ENCODE data around the gene PNMT. TPM values are rescaled to one million over a fixed set of nuclear protein-coding genes. Genes with fewer than 3 reads are reported as not detected.

The PNMT gene
- total and polyA plus RNA-seq, 2 donors (not counting 1 experiment from before 2014, with no cell fraction given): 0.13 to 0.76 TPM

DNA sequence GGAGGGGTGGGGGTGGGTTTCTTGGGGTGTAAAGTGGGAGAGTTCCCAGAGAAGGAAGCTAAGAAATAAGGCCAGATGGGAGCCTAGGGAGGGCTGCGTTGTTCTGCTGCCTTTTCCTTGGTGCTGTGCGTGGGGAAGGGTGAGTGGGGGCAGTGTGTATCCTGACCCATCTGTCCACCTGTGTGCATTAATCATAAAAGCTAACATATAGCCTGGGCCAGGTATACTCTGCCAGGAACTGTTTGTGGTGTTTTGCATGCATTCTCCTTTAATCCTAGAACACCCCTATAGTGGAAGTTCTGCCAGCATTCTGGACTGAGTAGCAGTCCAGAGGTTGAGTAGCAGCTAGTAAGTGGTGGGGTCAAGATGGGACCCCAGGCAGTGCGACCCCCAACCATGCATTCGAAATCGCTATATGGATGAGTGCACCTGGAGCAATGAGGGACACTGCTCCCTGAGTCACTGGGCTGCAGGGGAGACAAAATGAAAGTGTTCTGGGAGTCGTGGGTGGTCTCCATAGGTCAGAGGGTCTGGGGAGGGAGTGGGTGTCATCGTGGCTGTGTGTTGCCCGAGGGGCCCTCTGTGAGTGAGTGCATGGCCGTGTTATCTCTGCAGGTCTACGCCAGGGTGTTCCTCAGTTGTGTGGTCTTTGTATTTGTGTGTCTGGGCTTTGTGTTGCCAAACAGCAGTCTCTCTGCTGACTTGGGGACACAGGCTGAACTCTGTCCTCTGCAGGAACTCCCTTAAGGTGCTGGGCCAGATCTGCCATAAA lies 32.9 kb downstream of the PNMT start:
- DNase-seq (no peak), ATAC-seq (ENCODE audit: low read depth) (no peak)
- H3K4me1 Mint-ChIP-seq: peaks cover 11% of the 10 kb centered on the region
- no peak overlapping the region for H3K4me3 ChIP-seq (ENCODE audit: control extremely low read depth in 1 of 5, extremely low read depth in 1 of 5, insufficient read depth in 1 of 5, low read depth in 2 of 5, low read length in 4 of 5)
- H3K27me3 Mint-ChIP-seq: peaks cover 33% of the 10 kb centered on the region
- no peaks in the 10 kb centered on the region for H3K36me3 ChIP-seq (replicated peaks in 1 of 2; ENCODE audit: control extremely low read depth in 1 of 2, control insufficient read depth in 1 of 2, extremely low read depth in 1 of 2, insufficient read depth in 2 of 2, low read length in 1 of 2)
- no peak overlapping the region for H3K9ac ChIP-seq (ENCODE audit: low read length)
- H3K9me3 Mint-ChIP-seq (ENCODE audit: insufficient read depth): no peaks in the 10 kb centered on the region
- H2AFZ ChIP-seq (ENCODE audit: insufficient read depth, low read depth, low read length, poor library complexity, severe bottlenecking): no peak overlapping the region
- peaks cover 0 to 4% (median 0%) of the 10 kb centered on the region in 3 donors for H3K9me3 ChIP-seq (ENCODE audit: control extremely low read depth in 1 of 3, control insufficient read depth in 2 of 3, insufficient read depth in 1 of 3, low read length in 2 of 3)
- TF ChIP-seq, protein P1, sequence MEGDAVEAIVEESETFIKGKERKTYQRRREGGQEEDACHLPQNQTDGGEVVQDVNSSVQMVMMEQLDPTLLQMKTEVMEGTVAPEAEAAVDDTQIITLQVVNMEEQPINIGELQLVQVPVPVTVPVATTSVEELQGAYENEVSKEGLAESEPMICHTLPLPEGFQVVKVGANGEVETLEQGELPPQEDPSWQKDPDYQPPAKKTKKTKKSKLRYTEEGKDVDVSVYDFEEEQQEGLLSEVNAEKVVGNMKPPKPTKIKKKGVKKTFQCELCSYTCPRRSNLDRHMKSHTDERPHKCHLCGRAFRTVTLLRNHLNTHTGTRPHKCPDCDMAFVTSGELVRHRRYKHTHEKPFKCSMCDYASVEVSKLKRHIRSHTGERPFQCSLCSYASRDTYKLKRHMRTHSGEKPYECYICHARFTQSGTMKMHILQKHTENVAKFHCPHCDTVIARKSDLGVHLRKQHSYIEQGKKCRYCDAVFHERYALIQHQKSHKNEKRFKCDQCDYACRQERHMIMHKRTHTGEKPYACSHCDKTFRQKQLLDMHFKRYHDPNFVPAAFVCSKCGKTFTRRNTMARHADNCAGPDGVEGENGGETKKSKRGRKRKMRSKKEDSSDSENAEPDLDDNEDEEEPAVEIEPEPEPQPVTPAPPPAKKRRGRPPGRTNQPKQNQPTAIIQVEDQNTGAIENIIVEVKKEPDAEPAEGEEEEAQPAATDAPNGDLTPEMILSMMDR (IDR thresholded peaks at IDR 0.05): no peak
- no peaks in the 10 kb centered on the region for H4K20me1 ChIP-seq (ENCODE audit: control insufficient read depth, insufficient read depth, low read length, poor library complexity, severe bottlenecking)
- no peak overlapping the region for H3K27ac ChIP-seq (ENCODE audit: low read length in 2 of 2)
- ChIA-PET CTCF (interaction anchor here (0.9 to 1.1 kb wide), 2 partner anchors 19 to 69 kb away, joined by 3 read pairs; no protein-coding TSS in a partner anchor), POLR2A (no interaction called here)
- peaks cover 0 to 33% (median 17%) of the 10 kb centered on the region in 4 experiments for H3K27me3 ChIP-seq (replicated peaks in 1 of 4; ENCODE audit: control extremely low read depth in 1 of 4, control insufficient read depth in 3 of 4, insufficient read depth in 4 of 4, low read length in 3 of 4)
- H3K4me2 ChIP-seq (replicated peaks; ENCODE audit: low read depth, low read length, poor library complexity, severe bottlenecking): peak overlapping the region; percentile 58
- peak overlapping the region; percentile 37 for H3K4me3 Mint-ChIP-seq
- H3K4me1 ChIP-seq (ENCODE audit: control insufficient read depth in 2 of 2, insufficient read depth in 2 of 2, low read length in 2 of 2): peaks cover 6 to 17% of the 10 kb centered on the region in 2 donors
- WGBS (ENCODE audit: insufficient coverage): 72% methylated on average over 8 of the region's 10 CpGs
- no peaks in the 10 kb centered on the region for H3K79me2 ChIP-seq (ENCODE audit: control insufficient read depth, insufficient read depth, low read length)
- no peak overlapping the region for H3K27ac Mint-ChIP-seq
- intact Hi-C loops (cut with micrococcal nuclease): no loop called here

DNA sequence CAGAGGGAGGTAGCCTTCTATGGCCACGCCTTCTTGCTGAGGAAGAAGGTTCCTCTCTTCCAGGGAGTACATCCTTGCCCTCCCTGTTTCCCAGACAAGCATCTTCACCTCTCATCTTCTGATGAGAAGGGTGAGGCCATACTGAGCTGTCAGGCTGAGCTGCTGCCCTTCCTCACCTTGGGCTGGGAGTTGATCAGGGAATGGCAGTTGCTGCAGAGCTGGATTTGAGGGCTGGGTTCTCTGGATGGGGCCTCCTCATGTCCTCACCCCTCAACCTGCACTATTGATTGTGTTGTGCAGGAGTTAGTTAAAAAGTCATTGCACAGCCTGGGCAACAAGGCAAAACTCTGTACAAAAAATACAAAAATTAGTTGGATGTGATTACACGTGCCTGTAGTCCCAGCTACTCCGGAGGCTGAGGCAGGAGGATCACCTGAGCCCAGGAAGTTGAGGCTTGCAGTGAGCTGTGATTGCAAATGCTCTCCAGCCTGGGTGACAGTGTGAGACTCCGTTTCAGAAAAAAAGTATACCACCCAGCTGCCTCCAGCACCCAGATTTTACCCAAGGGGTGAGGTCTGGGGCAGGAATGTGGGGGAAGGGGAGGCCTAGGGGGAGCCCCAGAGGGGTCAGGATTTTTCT lies 33.6 kb downstream of the PNMT start:
- no peak for TF ChIP-seq EZH2 (IDR thresholded peaks at IDR 0.05; ENCODE audit: borderline replicate concordance, insufficient read depth, low read depth, low read length, poor library complexity, severe bottlenecking)
- TF ChIP-seq, protein P1 (IDR thresholded peaks at IDR 0.05): no peak
- intact Hi-C loops (cut with micrococcal nuclease): no loop called here
- H3K4me2 ChIP-seq (replicated peaks; ENCODE audit: low read depth, low read length, poor library complexity, severe bottlenecking): no peak overlapping the region
- H3K27me3 ChIP-seq (replicated peaks in 1 of 4; ENCODE audit: control extremely low read depth in 1 of 4, control insufficient read depth in 3 of 4, insufficient read depth in 4 of 4, low read length in 3 of 4): peaks cover 0 to 33% (median 17%) of the 10 kb centered on the region in 4 experiments
- Mint-ChIP-seq H3K4me1 (peaks cover 13% of the 10 kb centered on the region), H3K4me3 (no peak overlapping the region), H3K27me3 (peaks cover 33% of the 10 kb centered on the region), H3K9me3 (ENCODE audit: insufficient read depth) (no peaks in the 10 kb centered on the region), H3K27ac (no peak overlapping the region)
- H3K79me2 ChIP-seq (ENCODE audit: control insufficient read depth, insufficient read depth, low read length): no peaks in the 10 kb centered on the region
- ChIA-PET POLR2A (no interaction called here), CTCF (no interaction called here)
- ATAC-seq (ENCODE audit: low read depth) (no peak), DNase-seq (no peak)
- no peak overlapping the region for H3K9ac ChIP-seq (ENCODE audit: low read length)
- peaks cover 10 to 18% of the 10 kb centered on the region in 2 donors for H3K4me1 ChIP-seq (ENCODE audit: control insufficient read depth in 2 of 2, insufficient read depth in 2 of 2, low read length in 2 of 2)
- H3K4me3 ChIP-seq (ENCODE audit: control extremely low read depth in 1 of 5, extremely low read depth in 1 of 5, insufficient read depth in 1 of 5, low read depth in 2 of 5, low read length in 4 of 5): no peak overlapping the region
- H3K9me3 ChIP-seq (ENCODE audit: control extremely low read depth in 1 of 3, control insufficient read depth in 2 of 3, insufficient read depth in 1 of 3, low read length in 2 of 3): peaks cover 0 to 4% (median 0%) of the 10 kb centered on the region in 3 donors
- no peaks in the 10 kb centered on the region for H3K36me3 ChIP-seq (replicated peaks in 1 of 2; ENCODE audit: control extremely low read depth in 1 of 2, control insufficient read depth in 1 of 2, extremely low read depth in 1 of 2, insufficient read depth in 2 of 2, low read length in 1 of 2)
- H3K27ac ChIP-seq (ENCODE audit: low read length in 2 of 2): no peak overlapping the region
- H2AFZ ChIP-seq (ENCODE audit: insufficient read depth, low read depth, low read length, poor library complexity, severe bottlenecking): no peak overlapping the region
- WGBS (ENCODE audit: insufficient coverage): no CpG with 5 or more reads among the region's 4 CpGs
- no peaks in the 10 kb centered on the region for H4K20me1 ChIP-seq (ENCODE audit: control insufficient read depth, insufficient read depth, low read length, poor library complexity, severe bottlenecking)
